Prostate gland (tissue), 2 donors: ENCODE data around the gene PDE8A. TPM values are rescaled to one million over a fixed set of nuclear protein-coding genes. Genes with fewer than 3 reads are reported as not detected.

Experiments
- DNase-seq: peaks from one replicate; pipeline ENCODE4 v3.0.0-alpha.2; 2019; ENCODE audit warnings: low spot score
- H3K27ac ChIP-seq, 2 donors: fragments of 200-600 bp; sonication (generic); 2 replicates each; pipeline ENCODE4 v1.5.1; 2017 to 2019
- H3K27me3 ChIP-seq: fragments of 200-600 bp; sonication (generic); replicated peaks from 2 replicates; pipeline ENCODE4 v1.5.1; 2019; ENCODE audit not compliant: insufficient read depth
- H3K36me3 ChIP-seq, 2 donors: fragments of 200-600 bp; sonication (generic); 1 replicate in 1 of 2; 2 replicates in 1 of 2; pipeline versions ENCODE4 v1.5.1 to v1.8.1; 2017 to 2019
- H3K4me1 ChIP-seq: fragments of 200-600 bp; sonication (generic); replicated peaks from 2 replicates; pipeline ENCODE4 v1.5.1; 2019
- H3K4me3 ChIP-seq, 2 donors: fragments of 200-600 bp; sonication (generic); 2 replicates each; pipeline ENCODE4 v1.5.1; 2017 to 2019
- H3K9me3 ChIP-seq: fragments of 200-600 bp; sonication (generic); 2 replicates; pipeline ENCODE4 v1.5.1; 2017
- CTCF ChIP-seq, 4 experiments: fragments of 200-600 bp in 2 of 4; fragments of 450-650 bp in 2 of 4; sonication (generic) in 2 of 4; IDR thresholded peaks; 1 replicate in 3 of 4; 2 replicates in 1 of 4; pipeline ENCODE4 v1.5.1; 2016 to 2019; ENCODE audit warnings: antibody characterized with exemption in 4 of 4, mild to moderate bottlenecking in 2 of 4, moderate library complexity in 2 of 4
- POLR2A ChIP-seq: fragments of 450-650 bp; IDR thresholded peaks from one replicate; pipeline ENCODE4 v1.6.1; 2016; ENCODE audit warnings: antibody characterized with exemption, mild to moderate bottlenecking
- POLR2AphosphoS5 ChIP-seq: sonication (generic); formaldehyde crosslinking; IDR thresholded peaks from one replicate; pipeline ENCODE4 v1.6.1; 2017; ENCODE audit warnings: antibody characterized with exemption
- WGBS: methylation state at CpG from one replicate; pipeline ENCODE4 v1.1.5; 2018; 5-methylcytosine and 5-hydroxymethylcytosine counted together
- intact Hi-C: fragments of 100-400 bp; cut with DNase I; formaldehyde crosslinking; loops from one replicate; pipeline ENCODE4 v1.14.2; 2022
- total RNA-seq, 2 donors: library from RNA; depleted of rRNA; stranded (reverse); fragments of >200 nt; gene quantifications; one replicate each; pipeline ENCODE4 v1.1.0, GENCODE V29; 2016

PDE8A gene
- 10 to 100 TPM; 28.3 to 52.7 TPM for total RNA-seq

GRCh38 chr15:84981711-84982300 lies at the start of gene PDE8A:
Gene PDE8A, plus strand, starts transcription at chr15:84981856. Its CDS starts 307 bp downstream, at chr15:84982163.
- peak within 1 kb of the TSS; percentile 86 to 96 for H3K4me3 ChIP-seq
- no peaks in the 10 kb centered on the region for H3K4me1 ChIP-seq
- H3K27ac ChIP-seq = peak within 1 kb of the TSS; percentile 95 to 96
- intact Hi-C loops = no loop called here
- WGBS = under 1% methylated on average over 88 of the region's 95 CpGs
- no peaks in the 10 kb centered on the region for H3K27me3 ChIP-seq
- no peaks in the 10 kb centered on the region for H3K9me3 ChIP-seq
- DNase-seq = peak; percentile 26
- H3K36me3 ChIP-seq = no peaks in the 10 kb centered on the region
- TF ChIP-seq CTCF (IDR thresholded peaks at IDR 0.05) (peak in 1 of 4 experiments; percentile 19), POLR2A (no peak)

- Histone ChIP-seq H3K4me3 (no peak overlapping the region), H3K27ac (no peak overlapping the region), H3K9me3 (no peaks in the 10 kb centered on the region), H3K36me3 (no peaks in the 10 kb centered on the region), H3K4me1 (no peaks in the 10 kb centered on the region), H3K27me3 (no peaks in the 10 kb centered on the region)
- no peak for TF ChIP-seq POLR2A
- no peak for TF ChIP-seq POLR2AphosphoS5
- no peak for TF ChIP-seq CTCF (IDR thresholded peaks at IDR 0.05)
- no peak for DNase-seq
- intact Hi-C loops = no loop called here
- 86% methylated on average over 21 of the region's 21 CpGs for WGBS
Observed at GRCh38 chr15:84934942-84935729, 46.5 kb upstream of the PDE8A start.

- Histone ChIP-seq H3K9me3 (no peaks in the 10 kb centered on the region), H3K27me3 (no peaks in the 10 kb centered on the region), H3K4me3 (no peak overlapping the region), H3K27ac (no peak overlapping the region), H3K4me1 (no peaks in the 10 kb centered on the region), H3K36me3 (no peaks in the 10 kb centered on the region)
- TF ChIP-seq POLR2AphosphoS5 = no peak
- TF ChIP-seq POLR2A = no peak
- no peak for TF ChIP-seq CTCF (IDR thresholded peaks at IDR 0.05)
- WGBS = 39% methylated on average over 5 of the region's 5 CpGs
- intact Hi-C loops = no loop called here
- no peak for DNase-seq
Observed at GRCh38 chr15:84937144-84937543, 44.5 kb upstream of the PDE8A start.

- no peaks in the 10 kb centered on the region for H3K4me1 ChIP-seq
- H3K9me3 ChIP-seq = no peaks in the 10 kb centered on the region
- H3K27ac ChIP-seq = no peak overlapping the region
- H3K4me3 ChIP-seq = no peak overlapping the region
- no peak for TF ChIP-seq CTCF (IDR thresholded peaks at IDR 0.05)
- no peak for TF ChIP-seq POLR2A
- TF ChIP-seq POLR2AphosphoS5 = no peak
- DNase-seq = no peak
- H3K36me3 ChIP-seq = no peaks in the 10 kb centered on the region
- intact Hi-C loops = no loop called here
- no peaks in the 10 kb centered on the region for H3K27me3 ChIP-seq
- WGBS = 96% methylated on average over 1 of the region's 1 CpG
Observed at GRCh38 chr15:84938726-84939125, 42.9 kb upstream of the PDE8A start.

GRCh38 chr15:84940399-84940798 lies 41.3 kb upstream of the PDE8A start:
- Histone ChIP-seq H3K4me1 (no peaks in the 10 kb centered on the region), H3K36me3 (no peaks in the 10 kb centered on the region), H3K27ac (no peak overlapping the region), H3K27me3 (no peaks in the 10 kb centered on the region), H3K9me3 (no peaks in the 10 kb centered on the region), H3K4me3 (no peak overlapping the region)
- DNase-seq = no peak
- 65% methylated on average over 3 of the region's 3 CpGs for WGBS
- TF ChIP-seq POLR2A (no peak), POLR2AphosphoS5 (no peak), CTCF (IDR thresholded peaks at IDR 0.05) (no peak)
- intact Hi-C loops = no loop called here
